H1 (cell line): ENCODE data around the gene OXSM.

Experiments
- EGR1 ChIP-seq: IDR thresholded peaks from 2 replicates; pipeline ENCODE4 v1.6.1; 2011; ENCODE audit warnings: low read depth, low read length, borderline replicate concordance
- GABPA ChIP-seq: IDR thresholded peaks from 2 replicates; pipeline ENCODE4 v1.6.1; 2011; ENCODE audit warnings: mild to moderate bottlenecking, low read length, moderate library complexity, borderline replicate concordance; ENCODE audit not compliant: insufficient read depth
- JUN ChIP-seq: IDR thresholded peaks from 2 replicates; pipeline ENCODE4 v1.6.1; 2011; ENCODE audit warnings: low read depth, mild to moderate bottlenecking, improper control_type of control experiment, low read length
- JUND ChIP-seq: IDR thresholded peaks from 2 replicates; pipeline ENCODE4 v1.6.1; 2011; ENCODE audit warnings: mild to moderate bottlenecking, improper control_type of control experiment, low read length
- KDM1A ChIP-seq: fragments of 200-600, 300-600 bp; sonication (generic); IDR thresholded peaks from 2 replicates; pipeline ENCODE4 v1.7.1; 2016; ENCODE audit warnings: mild to moderate bottlenecking, low read length, borderline replicate concordance
- PHF8 ChIP-seq: fragments of 200-600 bp; sonication (generic); conservative IDR thresholded peaks from 2 replicates; pipeline ENCODE4 v1.7.1; 2012; ENCODE audit warnings: low read depth, mild to moderate bottlenecking, inconsistent platforms, low read length, moderate library complexity
- POLR2A ChIP-seq, 2 experiments: IDR thresholded peaks; 1 replicate in 1 of 2; 2 replicates in 1 of 2; pipeline ENCODE4 v1.6.1; 2011; ENCODE audit warnings: low read depth in 2 of 2, low read length in 2 of 2, mild to moderate bottlenecking in 2 of 2; ENCODE audit errors: control extremely low read depth in 1 of 2
- POLR2AphosphoS5 ChIP-seq: IDR thresholded peaks from 2 replicates; pipeline ENCODE4 v1.6.1; 2011; ENCODE audit warnings: low read depth, low read length
- RAD21 ChIP-seq, 2 experiments: IDR thresholded peaks in 1 of 2; conservative IDR thresholded peaks in 1 of 2; 2 replicates each; pipeline ENCODE4 v1.6.1; 2011; ENCODE audit warnings: low read depth in 2 of 2, low read length in 2 of 2, improper control_type of control experiment in 1 of 2, inconsistent platforms in 1 of 2, mild to moderate bottlenecking in 1 of 2, moderate library complexity in 1 of 2
- TAF1 ChIP-seq: IDR thresholded peaks from 2 replicates; pipeline ENCODE4 v1.6.1; 2011; ENCODE audit warnings: mild to moderate bottlenecking, low read depth, low read length
- YY1 ChIP-seq: IDR thresholded peaks from 2 replicates; pipeline ENCODE4 v1.6.1; 2011; ENCODE audit warnings: low read depth, mild to moderate bottlenecking, low read length
- TF ChIP-seq, protein P1 (sequence below), 3 experiments: IDR thresholded peaks; 1 replicate in 2 of 3; 2 replicates in 1 of 3; pipeline versions ENCODE4 v1.5.1 to v1.6.1; 2011; ENCODE audit warnings: low read length in 3 of 3, mild to moderate bottlenecking in 3 of 3, inconsistent platforms in 2 of 3, low read depth in 1 of 3, moderate library complexity in 1 of 3; ENCODE audit not compliant: insufficient read depth in 1 of 3; ENCODE audit errors: control extremely low read depth in 1 of 3

DNA sequence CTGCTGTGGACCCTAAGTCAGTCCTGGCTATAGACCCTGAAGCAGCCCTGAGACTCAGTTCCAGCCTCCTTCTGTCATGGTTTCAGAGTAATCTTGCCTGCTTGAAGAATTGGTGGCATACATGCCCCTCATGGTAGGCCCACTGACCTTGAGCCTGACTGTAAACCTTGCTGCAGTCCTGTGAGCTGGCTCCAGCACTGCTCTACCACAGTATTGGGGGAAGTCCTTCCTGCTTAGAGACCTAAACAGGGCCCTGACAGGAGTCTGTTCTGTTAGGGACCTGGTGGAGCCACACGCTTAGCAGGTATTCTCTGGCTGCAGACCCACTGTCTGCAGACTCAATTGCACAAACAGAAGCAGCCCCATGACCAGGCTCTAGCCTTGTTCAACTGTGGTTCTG lies 47.1 kb downstream of the OXSM start:
- TF ChIP-seq POLR2A (IDR thresholded peaks at IDR 0.05; ENCODE audit: control extremely low read depth in 1 of 2, low read depth in 2 of 2, low read length in 2 of 2), result no peak
- TF ChIP-seq POLR2AphosphoS5, result no peak
- no peak for TF ChIP-seq JUND
- TF ChIP-seq, protein P1, sequence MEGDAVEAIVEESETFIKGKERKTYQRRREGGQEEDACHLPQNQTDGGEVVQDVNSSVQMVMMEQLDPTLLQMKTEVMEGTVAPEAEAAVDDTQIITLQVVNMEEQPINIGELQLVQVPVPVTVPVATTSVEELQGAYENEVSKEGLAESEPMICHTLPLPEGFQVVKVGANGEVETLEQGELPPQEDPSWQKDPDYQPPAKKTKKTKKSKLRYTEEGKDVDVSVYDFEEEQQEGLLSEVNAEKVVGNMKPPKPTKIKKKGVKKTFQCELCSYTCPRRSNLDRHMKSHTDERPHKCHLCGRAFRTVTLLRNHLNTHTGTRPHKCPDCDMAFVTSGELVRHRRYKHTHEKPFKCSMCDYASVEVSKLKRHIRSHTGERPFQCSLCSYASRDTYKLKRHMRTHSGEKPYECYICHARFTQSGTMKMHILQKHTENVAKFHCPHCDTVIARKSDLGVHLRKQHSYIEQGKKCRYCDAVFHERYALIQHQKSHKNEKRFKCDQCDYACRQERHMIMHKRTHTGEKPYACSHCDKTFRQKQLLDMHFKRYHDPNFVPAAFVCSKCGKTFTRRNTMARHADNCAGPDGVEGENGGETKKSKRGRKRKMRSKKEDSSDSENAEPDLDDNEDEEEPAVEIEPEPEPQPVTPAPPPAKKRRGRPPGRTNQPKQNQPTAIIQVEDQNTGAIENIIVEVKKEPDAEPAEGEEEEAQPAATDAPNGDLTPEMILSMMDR (IDR thresholded peaks at IDR 0.05; ENCODE audit: control extremely low read depth in 1 of 3, insufficient read depth in 1 of 3, low read depth in 1 of 3, low read length in 3 of 3), result no peak
- no peak for TF ChIP-seq PHF8
- TF ChIP-seq GABPA, result no peak
- no peak for TF ChIP-seq YY1
- no peak for TF ChIP-seq JUN
- TF ChIP-seq RAD21 (IDR thresholded peaks at IDR 0.05 in 1 of 2, conservative IDR thresholded peaks at IDR 0.05 in 1 of 2; ENCODE audit: low read depth in 2 of 2, low read length in 2 of 2), result no peak
- TF ChIP-seq KDM1A, result no peak
- no peak for TF ChIP-seq TAF1
- no peak for TF ChIP-seq EGR1
